HepG2 (cell line): Measurements from ENCODE around the gene CABP2. TPM values are rescaled to one million over a fixed set of nuclear protein-coding genes. Genes with fewer than 3 reads are reported as not detected.

Experiments used
- ATF7 ChIP-seq, 2 experiments: fragments of 450-650 bp in 1 of 2; sonication (generic) in 1 of 2; formaldehyde crosslinking in 1 of 2; IDR thresholded peaks; 2 replicates each; pipeline versions ENCODE4 v1.4.0 to v1.6.1; 2016 to 2020; ENCODE audit warnings: antibody characterized with exemption in 1 of 2, mild to moderate bottlenecking in 1 of 2, missing genetic modification reagents in 1 of 2
- CBX1 ChIP-seq: IDR thresholded peaks from one replicate; pipeline ENCODE4 v1.6.1; 2016; ENCODE audit warnings: antibody characterized with exemption, low read depth
- CBX5 ChIP-seq: sonication (generic); formaldehyde crosslinking; IDR thresholded peaks from 2 replicates; pipeline ENCODE4 v1.4.0; 2020; ENCODE audit warnings: missing genetic modification reagents, borderline replicate concordance
- CENPT ChIP-seq: sonication (generic); formaldehyde crosslinking; IDR thresholded peaks from 2 replicates; pipeline ENCODE4 v1.8.0; 2022; ENCODE audit warnings: low read depth, mild to moderate bottlenecking, moderate library complexity, missing genetic modification reagents
- ESRRA ChIP-seq: sonication (generic); formaldehyde crosslinking; IDR thresholded peaks from 2 replicates; pipeline ENCODE4 v1.5.1; 2020; ENCODE audit warnings: mild to moderate bottlenecking, low read depth, missing genetic modification reagents
- KLF16 ChIP-seq, 2 experiments: sonication (generic) in 1 of 2; formaldehyde crosslinking in 1 of 2; IDR thresholded peaks; 2 replicates each; pipeline versions ENCODE4 v1.6.1 to v1.8.0; 2016 to 2023; ENCODE audit warnings: missing genetic modification reagents in 2 of 2, missing compliant biosample characterization in 1 of 2
- MAF1 ChIP-seq: sonication (generic); formaldehyde crosslinking; IDR thresholded peaks from 2 replicates; pipeline ENCODE4 v1.5.0; 2020; ENCODE audit warnings: missing genetic modification reagents, borderline replicate concordance
- POLR2AphosphoS2 ChIP-seq: IDR thresholded peaks from 2 replicates; pipeline ENCODE4 v1.6.1; 2011; ENCODE audit warnings: low read depth, low read length, improper control_type of control experiment
- RBM22 ChIP-seq: fragments of 200-400 bp; formaldehyde crosslinking; optimal IDR thresholded peaks from 2 replicates; pipeline ENCODE3; 2017; ENCODE audit warnings: mild to moderate bottlenecking, low read length, moderate library complexity
- SIX1 ChIP-seq: sonication (generic); formaldehyde crosslinking; IDR thresholded peaks from 2 replicates; pipeline ENCODE4 v1.4.0; 2020; ENCODE audit warnings: missing genetic modification reagents, borderline replicate concordance
- SRSF9 ChIP-seq: fragments of 200-400 bp; formaldehyde crosslinking; IDR thresholded peaks from 2 replicates; pipeline ENCODE4 v1.6.1; 2018; ENCODE audit warnings: borderline replicate concordance, mild to moderate bottlenecking, low read depth, low read length; ENCODE audit not compliant: insufficient read depth, poor library complexity, severe bottlenecking
- TBX2 ChIP-seq: sonication (generic); formaldehyde crosslinking; IDR thresholded peaks from 2 replicates; pipeline ENCODE4 v1.5.0; 2020; ENCODE audit warnings: missing genetic modification reagents, mild to moderate bottlenecking, borderline replicate concordance
- THAP9 ChIP-seq: sonication (generic); formaldehyde crosslinking; IDR thresholded peaks from 2 replicates; pipeline ENCODE4; 2020; ENCODE audit warnings: missing genetic modification reagents, mild to moderate bottlenecking, borderline replicate concordance
- XBP1 ChIP-seq: sonication (generic); formaldehyde crosslinking; IDR thresholded peaks from 2 replicates; pipeline ENCODE4 v1.5.0; 2020; ENCODE audit warnings: missing genetic modification reagents
- ZFP37 ChIP-seq: sonication (generic); formaldehyde crosslinking; IDR thresholded peaks from 2 replicates; pipeline ENCODE4 v1.4.0; 2020; ENCODE audit warnings: missing genetic modification reagents, borderline replicate concordance
- ZNF124 ChIP-seq: sonication (generic); formaldehyde crosslinking; IDR thresholded peaks from 2 replicates; pipeline ENCODE4 v1.4.0; 2020; ENCODE audit warnings: missing genetic modification reagents
- ZNF205 ChIP-seq: IDR thresholded peaks from 2 replicates; pipeline ENCODE4 v1.6.1; 2018; ENCODE audit warnings: missing biosample characterization, missing genetic modification reagents
- ZNF329 ChIP-seq: sonication (generic); formaldehyde crosslinking; IDR thresholded peaks from 2 replicates; pipeline ENCODE4 v1.9.0; 2021; ENCODE audit warnings: low read depth, mild to moderate bottlenecking, missing genetic modification reagents
- ZNF331 ChIP-seq: sonication (generic); formaldehyde crosslinking; IDR thresholded peaks from 2 replicates; pipeline ENCODE4 v1.4.0; 2020; ENCODE audit warnings: missing genetic modification reagents
- ZNF383 ChIP-seq: sonication (generic); formaldehyde crosslinking; IDR thresholded peaks from 2 replicates; pipeline ENCODE4 v1.4.0; 2020; ENCODE audit warnings: missing genetic modification reagents, mild to moderate bottlenecking, borderline replicate concordance
- ZNF550 ChIP-seq: sonication (generic); formaldehyde crosslinking; IDR thresholded peaks from 2 replicates; pipeline ENCODE4 v1.4.0; 2020; ENCODE audit warnings: mild to moderate bottlenecking, missing genetic modification reagents, borderline replicate concordance
- ZNF556 ChIP-seq: sonication (generic); formaldehyde crosslinking; IDR thresholded peaks from 2 replicates; pipeline ENCODE4 v1.4.0; 2020; ENCODE audit warnings: mild to moderate bottlenecking, missing genetic modification reagents, borderline replicate concordance
- ZNF558 ChIP-seq: sonication (generic); formaldehyde crosslinking; IDR thresholded peaks from 2 replicates; pipeline ENCODE4 v1.9.0; 2022; ENCODE audit warnings: mild to moderate bottlenecking, missing genetic modification reagents, borderline replicate concordance
- ZNF589 ChIP-seq: sonication (generic); formaldehyde crosslinking; conservative IDR thresholded peaks from 2 replicates; pipeline ENCODE4 v1.8.0; 2022; ENCODE audit warnings: mild to moderate bottlenecking, moderate library complexity, missing genetic modification reagents
- ZSCAN25 ChIP-seq: sonication (generic); formaldehyde crosslinking; IDR thresholded peaks from 2 replicates; pipeline ENCODE4 v1.8.0; 2022; ENCODE audit warnings: mild to moderate bottlenecking, missing genetic modification reagents
- ZSCAN5A ChIP-seq: sonication (generic); formaldehyde crosslinking; IDR thresholded peaks from 2 replicates; pipeline ENCODE4 v1.8.0; 2022; ENCODE audit warnings: mild to moderate bottlenecking, missing genetic modification reagents, borderline replicate concordance
- polyA plus RNA-seq, 8 experiments: library from polyadenylated mRNA; depleted of rRNA in 3 of 8; stranded (reverse) in 7 of 8; unstranded in 1 of 8; fragments of >200 nt; fragmentation: Illumina TruSeq in 4 of 8; extraction: Trizol in 4 of 8; gene quantifications; 2 replicates each; pipeline versions ENCODE4 v1.2.1 to v1.2.3, GENCODE V29; 2011 to 2016; ENCODE audit warnings: low read depth in 4 of 8, missing spikeins in 1 of 8, mixed read lengths in 1 of 8; ENCODE audit not compliant: insufficient read depth in 1 of 8
- total RNA-seq, 5 experiments: library from RNA; depleted of rRNA; stranded (reverse); fragments of >200 nt; fragmentation: Illumina TruSeq; extraction: Trizol; gene quantifications; 2 replicates each; pipeline ENCODE4 v1.2.3, GENCODE V29; 2016; ENCODE audit warnings: low read depth in 1 of 5

The CABP2 gene
- total and polyA plus RNA-seq, 2 of the 13 experiments (the other 11 are each of a cell fraction or from before 2014, with no cell fraction given) = not detected

DNA sequence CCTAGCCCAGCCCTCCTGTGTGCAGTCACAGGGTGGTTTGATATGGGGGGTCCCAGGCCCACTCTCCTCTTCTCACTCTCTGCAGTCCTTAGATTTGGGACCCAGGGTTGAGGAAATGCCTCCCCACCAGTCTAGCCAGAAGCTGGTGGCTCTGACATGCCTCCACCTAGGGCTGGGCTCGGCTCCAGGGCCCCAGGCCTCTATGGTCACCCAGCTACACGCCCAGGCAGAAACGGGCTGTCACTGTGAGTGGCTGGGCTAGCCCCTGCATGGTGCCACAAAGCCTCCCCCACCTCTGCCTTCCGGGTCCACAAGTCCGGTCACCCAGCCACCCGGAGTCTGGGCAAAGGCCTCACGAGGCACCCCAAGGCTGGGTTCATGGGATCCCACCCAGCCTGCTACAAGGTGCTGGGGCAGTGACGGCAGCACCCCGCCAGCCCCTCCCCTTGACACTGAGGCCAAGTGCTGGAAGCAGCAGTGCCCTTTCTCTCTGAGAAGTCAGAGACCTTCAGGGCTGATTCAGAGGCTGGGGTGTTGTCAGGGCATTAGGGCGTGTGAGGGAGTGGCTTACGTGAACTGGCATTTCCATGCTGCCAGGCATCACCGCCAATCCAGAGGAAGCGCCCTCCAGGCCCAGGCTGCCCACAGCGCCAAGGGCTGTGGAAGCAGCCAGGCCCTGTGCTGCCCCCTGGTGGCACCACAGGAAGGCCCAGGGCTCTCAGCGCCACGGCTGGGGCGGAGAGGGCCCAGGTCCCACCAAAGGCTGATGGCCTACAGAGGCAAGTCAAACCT lies 17.4 kb downstream of the CABP2 start (continued):
- TF ChIP-seq ZSCAN5A (CRISPR knock-in tag) = no peak
- TF ChIP-seq ZNF383 (CRISPR knock-in tag) = 0 out of 2 replicates have a peak, but pooled peaks have one; percentile 62
- TF ChIP-seq ZNF124 = no peak
- TF ChIP-seq MAF1 (CRISPR knock-in tag) = no peak
- TF ChIP-seq ZNF205 = peak; percentile 28; the same call in 1 of the 2 replicates
- no peak; the same call in none of the 2 replicates for TF ChIP-seq ZNF331 (CRISPR knock-in tag)
- no peak; the same call in 1 of the 2 replicates for TF ChIP-seq ESRRA (CRISPR knock-in tag)
- 0 out of 2 replicates have a peak, but pooled peaks have one; percentile 71 for TF ChIP-seq ZNF556 (CRISPR knock-in tag)
- no peak for TF ChIP-seq XBP1 (CRISPR knock-in tag)
- TF ChIP-seq CBX5 = no peak
- TF ChIP-seq ZSCAN25 = no peak
- peak; percentile 46; the same call in 1 of the 2 replicates for TF ChIP-seq TBX2 (CRISPR knock-in tag)
- TF ChIP-seq CBX1 = no peak
- TF ChIP-seq ZNF558 (CRISPR knock-in tag) = no peak
- no peak for TF ChIP-seq ATF7 (IDR thresholded peaks at IDR 0.05)
- no peak for TF ChIP-seq ATF7 (CRISPR knock-in tag; IDR thresholded peaks at IDR 0.05)
- TF ChIP-seq RBM22 = no peak
- peak; percentile 63; the same call in 1 of the 2 replicates for TF ChIP-seq THAP9 (CRISPR knock-in tag)
- no peak for TF ChIP-seq ZFP37 (CRISPR knock-in tag)
- no peak for TF ChIP-seq ZNF550 (CRISPR knock-in tag)
- TF ChIP-seq ZNF329 (CRISPR knock-in tag) = no peak
- TF ChIP-seq CENPT (CRISPR knock-in tag) = no peak
- TF ChIP-seq ZNF589 (CRISPR knock-in tag) = no peak
- TF ChIP-seq SRSF9 = no peak
- no peak for TF ChIP-seq SIX1 (CRISPR knock-in tag)
- no peak for TF ChIP-seq POLR2AphosphoS2
- TF ChIP-seq KLF16 (CRISPR knock-in tag; IDR thresholded peaks at IDR 0.05) = peak in 1 of 2 experiments; percentile 47; a peak in 1 of 4 replicates
